ENCODE results near the gene TGOLN2.

DNA sequence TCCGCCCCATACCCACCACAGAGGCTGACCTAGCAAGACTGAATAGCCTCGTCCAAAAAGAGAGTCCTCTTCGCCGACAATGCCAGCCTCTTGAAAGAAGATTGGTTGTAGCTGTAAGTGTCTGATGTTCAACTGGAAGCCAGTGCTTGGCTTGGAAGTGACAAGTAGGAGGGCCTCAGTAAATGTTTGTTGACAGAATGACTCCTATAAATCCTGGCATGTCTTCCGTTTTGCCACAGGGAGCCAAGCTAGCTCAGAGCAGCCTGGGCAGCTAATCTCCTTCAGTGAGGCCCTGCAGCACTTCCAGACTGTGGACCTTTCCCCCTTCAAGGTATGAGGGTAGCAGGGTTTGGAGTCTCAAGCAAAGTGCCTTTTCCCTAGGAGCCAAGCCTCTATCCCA lies 41.7 kb upstream of the TGOLN2 start:
- TF ChIP-seq POLR2A (IDR thresholded peaks at IDR 0.05): no peak
- TF ChIP-seq, protein P1, sequence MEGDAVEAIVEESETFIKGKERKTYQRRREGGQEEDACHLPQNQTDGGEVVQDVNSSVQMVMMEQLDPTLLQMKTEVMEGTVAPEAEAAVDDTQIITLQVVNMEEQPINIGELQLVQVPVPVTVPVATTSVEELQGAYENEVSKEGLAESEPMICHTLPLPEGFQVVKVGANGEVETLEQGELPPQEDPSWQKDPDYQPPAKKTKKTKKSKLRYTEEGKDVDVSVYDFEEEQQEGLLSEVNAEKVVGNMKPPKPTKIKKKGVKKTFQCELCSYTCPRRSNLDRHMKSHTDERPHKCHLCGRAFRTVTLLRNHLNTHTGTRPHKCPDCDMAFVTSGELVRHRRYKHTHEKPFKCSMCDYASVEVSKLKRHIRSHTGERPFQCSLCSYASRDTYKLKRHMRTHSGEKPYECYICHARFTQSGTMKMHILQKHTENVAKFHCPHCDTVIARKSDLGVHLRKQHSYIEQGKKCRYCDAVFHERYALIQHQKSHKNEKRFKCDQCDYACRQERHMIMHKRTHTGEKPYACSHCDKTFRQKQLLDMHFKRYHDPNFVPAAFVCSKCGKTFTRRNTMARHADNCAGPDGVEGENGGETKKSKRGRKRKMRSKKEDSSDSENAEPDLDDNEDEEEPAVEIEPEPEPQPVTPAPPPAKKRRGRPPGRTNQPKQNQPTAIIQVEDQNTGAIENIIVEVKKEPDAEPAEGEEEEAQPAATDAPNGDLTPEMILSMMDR (IDR thresholded peaks at IDR 0.05): no peak

Data from uterus (tissue), 2 donors.